AG04450 (cell line): ENCODE data around the gene TGFA. TPM values are rescaled to one million over a fixed set of nuclear protein-coding genes. Genes with fewer than 3 reads are reported as not detected.

Experiments
- CTCF ChIA-PET: fragments of 300-600, 350-600 bp; formaldehyde crosslinking; extraction: SDS; loops from one replicate; lab custom pipeline; 2022; ENCODE audit warnings: antibody characterized with exemption, inconsistent platforms; lab: Charles Lee
- POLR2A ChIA-PET: fragments of 350-600 bp; formaldehyde crosslinking; extraction: SDS; loops from one replicate; lab custom pipeline; 2021; ENCODE audit warnings: antibody characterized with exemption, inconsistent platforms; lab: Yijun Ruan, JAX
- DNase-seq: peaks from one replicate; pipeline ENCODE4 v3.0.0-alpha.2; 2011; ENCODE audit warnings: low read depth, low spot score
- H3K27ac ChIP-seq: one replicate; pipeline ENCODE4 v1.5.1; 2012; ENCODE audit warnings: low read depth, low read length, control low read depth
- H3K27me3 ChIP-seq: one replicate; pipeline ENCODE4 v1.6.0; 2012; ENCODE audit warnings: low read length; ENCODE audit not compliant: control insufficient read depth, insufficient read depth
- H3K4me3 ChIP-seq: 2 replicates; pipeline ENCODE4 v1.5.1; 2011; ENCODE audit warnings: mild to moderate bottlenecking, low read depth, low read length, control low read depth
- H3K9me3 ChIP-seq: 2 replicates; pipeline ENCODE4 v1.5.1; 2012; ENCODE audit warnings: low read length; ENCODE audit not compliant: control insufficient read depth, insufficient read depth
- CTCF ChIP-seq: IDR thresholded peaks from 2 replicates; pipeline ENCODE4 v1.5.1; 2011; ENCODE audit warnings: low read depth, low read length, control low read depth, inconsistent platforms
- polyA plus RNA-seq: library from polyadenylated mRNA; depleted of rRNA; stranded (reverse); fragments of >200 nt; gene quantifications from 2 replicates; pipeline ENCODE4 v1.2.3, GENCODE V29; 2011

TGFA gene
- polyA plus RNA-seq, 1 experiment: not detected

- CTCF ChIA-PET: no interaction called here
- POLR2A ChIA-PET: no interaction called here
- no peak for TF ChIP-seq CTCF
- no peak overlapping the region for H3K4me3 ChIP-seq
- DNase-seq: no peak
- H3K9me3 ChIP-seq: no peaks in the 10 kb centered on the region
- peaks cover 3% of the 10 kb centered on the region for H3K27me3 ChIP-seq
- H3K27ac ChIP-seq: no peak overlapping the region
Observed at GRCh38 chr2:70537840-70538239, 15.8 kb downstream of the TGFA start.

GRCh38 chr2:70536517-70537055 lies 17.0 kb downstream of the TGFA start:
- no peak for DNase-seq
- no peak overlapping the region for H3K27ac ChIP-seq
- POLR2A ChIA-PET: interaction anchor here (0.7 kb wide), 1 partner anchor 243 kb away, joined by 9 read pairs; no protein-coding TSS in a partner anchor
- H3K9me3 ChIP-seq: no peaks in the 10 kb centered on the region
- no peak overlapping the region for H3K4me3 ChIP-seq
- CTCF ChIA-PET: no interaction called here
- H3K27me3 ChIP-seq: peaks cover 3% of the 10 kb centered on the region
- no peak for TF ChIP-seq CTCF

GRCh38 chr2:70535573-70535972 lies 18.1 kb downstream of the TGFA start:
- POLR2A ChIA-PET: no interaction called here
- Histone ChIP-seq H3K9me3 (no peaks in the 10 kb centered on the region), H3K27ac (no peak overlapping the region), H3K4me3 (no peak overlapping the region), H3K27me3 (no peaks in the 10 kb centered on the region)
- CTCF ChIA-PET: no interaction called here
- TF ChIP-seq CTCF: no peak
- DNase-seq: no peak

- ChIA-PET POLR2A (no interaction called here), CTCF (no interaction called here)
- DNase-seq: no peak
- no peak overlapping the region for H3K27ac ChIP-seq
- TF ChIP-seq CTCF: no peak
- H3K4me3 ChIP-seq: no peak overlapping the region
- no peaks in the 10 kb centered on the region for H3K27me3 ChIP-seq
- H3K9me3 ChIP-seq: no peaks in the 10 kb centered on the region
Observed at GRCh38 chr2:70534183-70534836, 19.3 kb downstream of the TGFA start.

- Histone ChIP-seq H3K9me3 (no peaks in the 10 kb centered on the region), H3K4me3 (no peak overlapping the region), H3K27me3 (no peaks in the 10 kb centered on the region), H3K27ac (no peak overlapping the region)
- ChIA-PET CTCF (no interaction called here), POLR2A (no interaction called here)
- TF ChIP-seq CTCF: no peak
- DNase-seq: no peak
Observed at GRCh38 chr2:70532244-70532935, 21.2 kb downstream of the TGFA start.
